Lower leg skin (tissue), 4 donors: ENCODE data around the gene CASTOR2. TPM values are rescaled to one million over a fixed set of nuclear protein-coding genes. Genes with fewer than 3 reads are reported as not detected.

Source experiments
- DNase-seq, 2 donors: peaks; one replicate each; pipeline ENCODE4 v3.0.0-alpha.2; 2019; ENCODE audit warnings: low spot score in 2 of 2
- H3K4me3 ChIP-seq: fragments of 200-600 bp; sonication (generic); 2 replicates; pipeline ENCODE4 v1.5.1; 2017; ENCODE audit warnings: mild to moderate bottlenecking, low read depth; ENCODE audit not compliant: poor library complexity, severe bottlenecking
- CTCF ChIP-seq, 3 donors: fragments of 450-650 bp; IDR thresholded peaks; one replicate each; pipeline ENCODE4 v1.5.1; 2016; ENCODE audit warnings: antibody characterized with exemption in 3 of 3, mild to moderate bottlenecking in 3 of 3, moderate library complexity in 2 of 3
- POLR2A ChIP-seq, 2 donors: fragments of 450-650 bp; IDR thresholded peaks; one replicate each; pipeline ENCODE4 v1.6.1; 2016 to 2017; ENCODE audit warnings: antibody characterized with exemption in 2 of 2, mild to moderate bottlenecking in 1 of 2, moderate library complexity in 1 of 2
- WGBS, 2 donors: methylation state at CpG; one replicate each; pipeline ENCODE4 v1.1.5; 2018; 5-methylcytosine and 5-hydroxymethylcytosine counted together
- intact Hi-C: fragments of 100-400 bp; cut with DNase I; formaldehyde crosslinking; loops from one replicate; pipeline ENCODE4 v1.15.0; 2023; ENCODE audit warnings: low total_unique reads
- total RNA-seq, 4 donors: library from RNA; depleted of rRNA; stranded (reverse); fragments of >200 nt; gene quantifications; one replicate each; pipeline ENCODE4 v1.1.0, GENCODE V29; 2016

The CASTOR2 gene
- total RNA-seq, 4 donors from 2014 or later = 10.7 to 19.7 (median 12.1) TPM

- DNase-seq = no peak
- TF ChIP-seq POLR2A (IDR thresholded peaks at IDR 0.05) (no peak), CTCF (IDR thresholded peaks at IDR 0.05) (no peak)
- 96 to 98% methylated on average over 2 of the region's 2 CpGs for WGBS, 2 donors
- no peak overlapping the region for H3K4me3 ChIP-seq
- intact Hi-C loops = no loop called here
These were observed 45.5 kb downstream of the CASTOR2 start for GRCh38 chr7:75010036-75010435.

- DNase-seq = no peak
- intact Hi-C loops = no loop called here
- no peak overlapping the region for H3K4me3 ChIP-seq
- TF ChIP-seq CTCF (IDR thresholded peaks at IDR 0.05) (no peak), POLR2A (IDR thresholded peaks at IDR 0.05) (no peak)
- WGBS, 2 donors = 94 to 96% methylated on average over 18 of the region's 18 CpGs
These were observed 53.3 kb downstream of the CASTOR2 start for GRCh38 chr7:75017832-75018231.

DNA sequence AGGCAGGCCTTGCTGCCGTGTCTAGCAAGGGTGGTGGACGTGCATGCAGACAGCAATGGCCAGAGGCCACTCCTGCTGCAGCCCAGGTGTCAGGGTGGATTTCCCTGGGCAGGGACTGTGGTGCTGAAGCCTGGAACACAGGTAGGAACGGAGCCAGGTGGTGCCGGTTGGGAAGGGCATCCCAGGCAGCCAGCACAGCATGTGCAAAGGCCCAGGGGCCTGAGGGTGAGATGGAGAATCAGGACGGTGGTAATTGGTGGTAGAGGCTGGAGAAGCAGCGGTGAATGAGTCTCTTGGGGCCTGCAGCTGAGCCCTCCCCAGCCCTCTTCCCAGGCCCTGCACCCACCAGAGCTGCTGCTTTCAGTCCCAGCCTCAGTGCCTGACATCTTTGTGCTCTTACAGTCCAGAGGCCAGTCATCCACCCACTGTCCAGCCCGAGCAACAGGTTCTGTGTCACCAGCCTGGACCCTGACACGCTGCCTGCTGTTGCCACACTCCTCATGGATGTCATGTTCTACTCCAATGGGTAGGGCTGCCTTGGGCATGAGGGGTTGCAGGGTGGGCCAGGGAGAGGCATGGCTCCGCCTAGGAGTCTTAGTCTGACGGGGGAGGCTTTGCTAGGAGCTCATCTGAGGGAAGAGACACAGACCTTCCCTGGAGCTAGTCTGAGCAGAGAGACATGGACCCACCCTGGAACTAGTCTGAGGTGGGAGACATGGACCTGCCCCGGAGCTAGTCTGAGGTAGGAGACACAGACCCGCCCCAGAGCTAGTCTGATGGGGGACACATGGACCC lies 54.3 kb downstream of the CASTOR2 start:
- TF ChIP-seq CTCF (IDR thresholded peaks at IDR 0.05) (no peak), POLR2A (IDR thresholded peaks at IDR 0.05) (no peak)
- 88 to 97% methylated on average over 10 to 12 of the region's 12 CpGs for WGBS, 2 donors
- intact Hi-C loops = no loop called here
- no peak for DNase-seq
- no peak overlapping the region for H3K4me3 ChIP-seq

GRCh38 chr7:75019800-75020199 lies 55.3 kb downstream of the CASTOR2 start:
- no peak for DNase-seq
- intact Hi-C loops = no loop called here
- TF ChIP-seq POLR2A (IDR thresholded peaks at IDR 0.05) (no peak), CTCF (IDR thresholded peaks at IDR 0.05) (no peak)
- WGBS, 2 donors = 93% methylated on average over 14 of the region's 14 CpGs
- no peak overlapping the region for H3K4me3 ChIP-seq

GRCh38 chr7:75024922-75025321 lies 60.4 kb downstream of the CASTOR2 start:
- 66 to 70% methylated on average over 10 to 14 of the region's 17 CpGs for WGBS, 2 donors
- TF ChIP-seq CTCF (IDR thresholded peaks at IDR 0.05) = no peak
- TF ChIP-seq POLR2A (IDR thresholded peaks at IDR 0.05) = no peak
- H3K4me3 ChIP-seq = no peak overlapping the region
- DNase-seq = no peak
- intact Hi-C loops = no loop called here

GRCh38 chr7:75028299-75028698 lies 63.8 kb downstream of the CASTOR2 start:
- DNase-seq = no peak
- WGBS, 2 donors = 83 to 88% methylated on average over 9 of the region's 9 CpGs
- no peak overlapping the region for H3K4me3 ChIP-seq
- intact Hi-C loops = no loop called here
- TF ChIP-seq CTCF (IDR thresholded peaks at IDR 0.05) = no peak
- TF ChIP-seq POLR2A (IDR thresholded peaks at IDR 0.05) = no peak
